H1 (cell line): ENCODE results near the gene PDE4B. TPM values are rescaled to one million over a fixed set of nuclear protein-coding genes. Genes with fewer than 3 reads are reported as not detected.

Experiments
- BCL11A ChIP-seq, 2 experiments: IDR thresholded peaks; one replicate each; pipeline ENCODE4 v1.6.1; 2011; ENCODE audit warnings: low read depth in 2 of 2, low read length in 2 of 2, mild to moderate bottlenecking in 2 of 2
- CHD2 ChIP-seq: IDR thresholded peaks from 2 replicates; pipeline ENCODE4 v1.6.1; 2012; ENCODE audit warnings: low read length, improper control_type of control experiment
- CTBP2 ChIP-seq: IDR thresholded peaks from 2 replicates; pipeline ENCODE4 v1.7.0; 2011; ENCODE audit warnings: borderline replicate concordance, mild to moderate bottlenecking, moderate library complexity, mixed read lengths, low read length; ENCODE audit not compliant: insufficient read depth, insufficient read length
- CTCF ChIP-seq, 3 experiments: IDR thresholded peaks; 1 replicate in 2 of 3; 2 replicates in 1 of 3; pipeline versions ENCODE4 v1.5.1 to v1.6.1; 2011; ENCODE audit warnings: low read length in 3 of 3, mild to moderate bottlenecking in 3 of 3, inconsistent platforms in 2 of 3, low read depth in 1 of 3, moderate library complexity in 1 of 3; ENCODE audit not compliant: insufficient read depth in 1 of 3; ENCODE audit errors: control extremely low read depth in 1 of 3
- FOSL1 ChIP-seq: IDR thresholded peaks from 2 replicates; pipeline ENCODE4 v1.6.1; 2011; ENCODE audit warnings: mild to moderate bottlenecking, low read depth, low read length, moderate library complexity; ENCODE audit not compliant: insufficient read depth
- HDAC6 ChIP-seq: IDR thresholded peaks from one replicate; pipeline ENCODE4 v1.7.1; 2012; ENCODE audit warnings: low read depth, mild to moderate bottlenecking, inconsistent platforms, low read length, moderate library complexity
- POLR2A ChIP-seq, 2 experiments: IDR thresholded peaks; 1 replicate in 1 of 2; 2 replicates in 1 of 2; pipeline ENCODE4 v1.6.1; 2011; ENCODE audit warnings: low read depth in 2 of 2, low read length in 2 of 2, mild to moderate bottlenecking in 2 of 2; ENCODE audit errors: control extremely low read depth in 1 of 2
- POLR2AphosphoS5 ChIP-seq: IDR thresholded peaks from 2 replicates; pipeline ENCODE4 v1.6.1; 2011; ENCODE audit warnings: low read depth, low read length
- RBBP5 ChIP-seq: IDR thresholded peaks from 2 replicates; pipeline ENCODE4 v1.7.1; 2012; ENCODE audit warnings: low read depth, mild to moderate bottlenecking, inconsistent platforms, low read length, moderate library complexity, borderline replicate concordance
- ZNF274 ChIP-seq: IDR thresholded peaks from 2 replicates; pipeline ENCODE4 v1.7.0; 2012; ENCODE audit warnings: low read length, borderline replicate concordance; ENCODE audit errors: extremely low read depth
- polyA plus RNA-seq, 7 experiments: library from polyadenylated mRNA; depleted of rRNA in 3 of 7; stranded (reverse) in 5 of 7; unstranded in 2 of 7; fragments of >200 nt in 5 of 7; fragments of 200-250 nt in 2 of 7; gene quantifications; 1 replicate in 5 of 7; 2 replicates in 1 of 7; 4 replicates in 1 of 7; pipeline versions ENCODE4 v1.2.1 to v1.2.3, GENCODE V29; 2011 to 2013; ENCODE audit warnings: missing spikeins in 2 of 7, mixed read lengths in 2 of 7
- total RNA-seq: library from RNA; stranded (reverse); fragmentation: NEBNext Ultra II Directional; extraction: Animal tissue kit (Norgen Biotek cat#: 25700); gene quantifications from 2 replicates; pipeline ENCODE4 v1.2.1, GENCODE V29; 2021

PDE4B gene
- total and polyA plus RNA-seq, 2 of the 8 experiments (the other 6 are each of a cell fraction or from before 2014, with no cell fraction given): 5.0 to 15.1 TPM

GRCh38 chr1:65948609-65949229 lies 156.0 kb downstream of the PDE4B start (continued):
- TF ChIP-seq CTCF (IDR thresholded peaks at IDR 0.05; ENCODE audit: control extremely low read depth in 1 of 3, insufficient read depth in 1 of 3, low read depth in 1 of 3, low read length in 3 of 3): peak in 1 of 3 experiments; percentile 8; a peak in 1 of 4 replicates
- TF ChIP-seq POLR2AphosphoS5: no peak
- TF ChIP-seq ZNF274: no peak
- no peak for TF ChIP-seq CTBP2
- TF ChIP-seq RBBP5: no peak
- no peak for TF ChIP-seq CHD2
- no peak for TF ChIP-seq POLR2A (IDR thresholded peaks at IDR 0.05; ENCODE audit: control extremely low read depth in 1 of 2, low read depth in 2 of 2, low read length in 2 of 2)
- no peak for TF ChIP-seq BCL11A (IDR thresholded peaks at IDR 0.05; ENCODE audit: low read depth in 2 of 2, low read length in 2 of 2)
- no peak for TF ChIP-seq FOSL1
- no peak for TF ChIP-seq HDAC6
- TF ChIP-seq, all 59 proteins: peak for 3
